Suppressor macrophage (primary cell): ENCODE results near the gene ERN1.

Experiments
- DNase-seq, 4 experiments: peaks; one replicate each; pipeline ENCODE4 v3.0.0-alpha.2; 2020 to 2022

ERN1 gene

GRCh38 chr17:64057701-64058263 is 72.2 kb downstream of the ERN1 start:
- no peak for DNase-seq

DNA sequence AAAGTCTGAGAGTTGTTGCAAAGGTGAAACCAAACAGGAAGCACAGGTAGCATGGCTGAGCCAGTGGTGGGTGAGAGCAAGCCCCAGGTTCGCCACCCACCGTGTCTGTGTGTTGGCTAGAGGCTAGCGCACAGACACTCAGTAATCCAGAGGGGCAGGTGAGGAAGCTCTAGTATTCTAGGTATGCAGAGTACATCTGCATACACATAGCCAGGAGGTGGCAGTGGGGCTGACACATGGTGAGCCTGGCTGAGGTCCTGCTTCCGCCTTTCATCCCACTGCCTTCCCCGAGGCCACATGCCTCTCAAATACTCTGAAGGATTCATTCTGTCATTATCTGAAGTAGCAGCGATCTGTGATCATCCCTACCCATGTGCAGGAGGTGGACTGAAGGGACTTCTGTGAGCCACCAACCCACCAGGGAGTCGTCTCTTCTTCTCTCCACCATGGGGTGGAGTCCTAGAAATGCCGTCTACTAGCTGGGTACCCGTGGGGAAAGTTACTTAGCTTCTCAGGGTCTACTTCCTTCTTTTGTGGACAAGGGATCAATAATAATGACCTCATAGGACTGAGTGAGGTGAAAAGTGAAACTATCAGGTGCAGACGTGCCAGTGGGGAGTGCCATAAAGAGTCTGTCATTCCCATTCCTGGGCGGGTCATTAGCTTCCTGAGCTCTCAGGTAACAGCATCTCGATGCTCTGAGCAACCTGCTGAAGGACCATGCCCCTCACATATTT is 73.5 kb downstream of the ERN1 start:
- no peak for DNase-seq

DNA sequence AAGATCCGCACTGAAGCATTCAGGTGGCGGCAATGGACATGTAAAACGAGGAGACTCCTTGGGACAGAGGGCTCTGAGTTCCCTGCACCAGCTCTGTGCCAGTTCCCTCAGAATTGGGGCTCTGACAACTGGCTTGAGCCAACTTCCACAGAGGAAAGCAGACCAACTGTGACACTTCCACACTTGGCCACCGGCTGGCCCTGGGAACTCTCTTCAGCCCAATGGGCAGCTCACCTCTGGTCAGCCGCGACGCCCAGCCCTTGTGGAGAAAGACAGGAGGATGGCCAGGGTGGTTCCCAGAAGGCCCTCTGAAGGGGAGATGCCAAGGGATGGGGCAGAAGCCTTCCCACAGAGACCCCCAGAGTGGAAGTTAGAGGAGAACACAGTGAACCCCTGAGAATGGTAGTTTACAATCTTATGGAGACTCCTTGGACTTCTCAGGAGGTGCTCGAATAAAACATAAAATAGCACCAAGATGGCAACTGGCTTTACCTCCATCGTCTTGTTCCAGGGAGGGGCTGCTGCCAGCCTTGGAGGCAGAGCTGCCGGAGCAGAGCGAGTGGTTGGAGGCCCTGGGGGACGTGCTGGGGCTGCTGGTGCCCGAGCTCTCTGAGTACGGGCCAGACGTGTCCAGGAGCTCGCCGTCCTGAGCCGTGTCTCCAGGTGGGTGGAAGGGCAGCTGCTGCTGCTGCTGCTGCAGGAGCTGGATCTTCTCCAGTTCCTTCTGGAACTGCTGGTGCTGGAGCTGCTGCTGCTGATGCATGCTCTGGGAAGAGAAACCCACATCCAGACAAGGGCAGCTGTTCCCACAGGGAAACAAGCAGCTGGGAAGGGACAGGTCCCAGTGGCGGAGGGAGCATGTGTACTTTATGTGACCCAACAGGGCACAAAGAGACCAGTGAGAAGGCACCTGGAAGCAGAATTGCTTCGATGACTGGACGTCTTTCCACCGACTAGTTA is 74.5 kb downstream of the ERN1 start:
- peak in 1 of 4 experiments; percentile 7 for DNase-seq

DNA sequence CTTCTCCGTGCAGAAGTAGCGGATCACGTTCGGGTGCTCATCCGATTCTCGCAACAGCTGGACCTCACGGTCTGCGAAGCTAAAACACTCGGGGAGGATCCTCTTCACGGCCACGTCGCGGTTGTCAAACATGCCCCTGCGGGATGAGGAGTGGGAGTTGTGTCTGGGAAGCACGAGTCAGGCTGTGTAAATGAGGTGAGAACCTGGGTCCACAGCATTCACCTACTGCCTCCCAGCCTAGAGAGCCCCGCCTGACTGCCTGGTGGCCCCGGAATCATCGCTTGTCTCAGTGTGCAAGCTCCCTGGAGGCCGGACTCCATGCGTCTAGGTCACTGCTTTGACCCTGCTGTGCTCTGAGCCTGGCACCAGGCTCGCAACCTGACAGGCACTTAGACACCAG is 75.6 kb downstream of the ERN1 start:
- no peak for DNase-seq

DNA sequence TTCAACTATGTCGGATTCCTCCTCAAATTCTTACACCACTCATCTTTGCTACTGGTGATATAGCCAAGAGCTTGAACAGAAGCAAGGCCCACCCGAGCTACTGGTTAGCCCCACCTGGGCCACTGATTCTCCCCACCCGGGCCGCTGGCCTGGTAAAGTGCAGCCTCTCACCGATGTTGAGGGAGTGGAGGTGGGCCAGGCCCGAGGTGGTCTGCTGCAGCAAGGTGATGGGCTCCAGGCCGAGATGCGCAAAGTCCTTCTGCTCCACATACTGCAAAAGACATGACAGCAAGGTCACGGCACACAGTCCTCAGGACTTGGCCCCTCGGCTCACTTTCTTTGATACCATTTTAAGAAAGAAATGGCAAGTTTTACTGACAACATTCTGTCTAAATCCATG is 76.8 kb downstream of the ERN1 start:
- no peak for DNase-seq

DNA sequence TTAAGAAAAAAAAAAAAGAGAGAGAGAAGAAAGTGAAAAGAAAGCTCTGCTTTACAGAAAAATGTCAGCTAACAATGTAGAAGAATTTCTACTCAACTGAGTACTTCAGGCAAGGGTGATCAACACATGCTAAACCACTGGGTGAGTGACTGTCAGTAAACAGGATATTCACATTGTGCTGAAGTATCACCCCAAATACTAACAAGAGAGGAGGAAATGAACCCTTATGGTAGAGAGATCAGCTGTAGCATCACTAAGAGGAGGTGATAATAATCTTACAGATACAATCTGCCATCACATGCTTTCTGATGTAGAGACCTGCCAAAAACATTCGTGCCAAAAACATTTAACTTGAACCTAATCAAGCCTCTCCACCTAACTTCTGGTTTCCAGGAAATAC is 78.8 kb downstream of the ERN1 start:
- no peak for DNase-seq

- DNase-seq, result no peak
Observed at GRCh38 chr17:64048805-64049204, 81.1 kb downstream of the ERN1 start.

DNA sequence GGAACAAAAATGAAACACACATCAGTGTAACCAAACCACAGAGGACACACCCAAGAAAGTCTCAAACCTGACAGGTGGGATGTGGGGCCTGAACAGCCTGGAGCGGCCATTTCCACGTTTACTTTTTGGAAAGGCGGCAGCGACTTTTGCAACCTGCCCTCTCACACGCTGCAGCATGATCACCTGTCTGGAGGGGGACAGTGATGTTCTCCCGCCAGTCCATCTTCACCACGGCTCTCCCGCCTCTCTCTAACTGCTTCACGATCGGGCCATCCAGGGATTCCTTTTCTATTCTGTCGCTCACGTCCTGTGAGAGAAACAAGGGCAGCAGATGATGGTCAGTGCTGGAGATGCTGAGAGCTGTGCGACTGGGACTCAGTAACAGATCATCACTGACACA is 84.8 kb downstream of the ERN1 start:
- no peak for DNase-seq

- no peak for DNase-seq
Observed at GRCh38 chr17:64042700-64043485, 87.1 kb downstream of the ERN1 start.

DNA sequence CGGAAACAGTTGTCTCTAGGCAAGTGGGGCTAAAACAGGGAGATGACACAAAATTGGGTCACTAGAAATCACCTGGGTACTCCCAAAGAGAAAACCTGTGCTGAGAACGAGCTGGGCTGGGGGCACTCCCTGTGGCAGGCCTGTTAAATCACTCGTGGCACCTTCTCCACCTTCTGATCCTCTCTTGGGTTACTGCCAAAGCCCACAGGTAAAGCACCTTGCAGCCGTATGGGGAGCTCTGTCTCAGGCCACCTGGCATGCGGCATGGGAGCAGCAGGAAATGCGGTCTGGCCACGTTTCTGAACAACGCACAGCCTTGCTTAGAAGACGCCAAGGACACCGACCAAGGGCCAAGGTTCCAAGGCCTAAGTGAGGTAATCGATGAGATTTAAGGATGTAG is 88.0 kb downstream of the ERN1 start:
- DNase-seq, result no peak

- DNase-seq, result no peak
Observed at GRCh38 chr17:64040206-64040605, 89.7 kb downstream of the ERN1 start.

DNA sequence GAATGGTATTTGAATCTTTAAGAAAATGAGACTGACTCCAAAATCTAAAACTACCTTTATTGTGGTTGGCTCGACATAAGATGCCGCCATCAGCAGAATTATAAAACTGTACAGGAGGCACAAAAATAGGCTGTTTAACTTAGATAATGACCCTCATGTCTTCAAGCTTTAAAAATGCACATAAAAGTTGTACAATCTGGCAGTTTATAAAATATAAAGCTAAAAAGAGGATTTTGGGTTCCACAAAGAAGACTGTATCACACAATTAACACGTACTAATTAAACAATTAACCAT is 90.9 kb downstream of the ERN1 start:
- no peak for DNase-seq

DNA sequence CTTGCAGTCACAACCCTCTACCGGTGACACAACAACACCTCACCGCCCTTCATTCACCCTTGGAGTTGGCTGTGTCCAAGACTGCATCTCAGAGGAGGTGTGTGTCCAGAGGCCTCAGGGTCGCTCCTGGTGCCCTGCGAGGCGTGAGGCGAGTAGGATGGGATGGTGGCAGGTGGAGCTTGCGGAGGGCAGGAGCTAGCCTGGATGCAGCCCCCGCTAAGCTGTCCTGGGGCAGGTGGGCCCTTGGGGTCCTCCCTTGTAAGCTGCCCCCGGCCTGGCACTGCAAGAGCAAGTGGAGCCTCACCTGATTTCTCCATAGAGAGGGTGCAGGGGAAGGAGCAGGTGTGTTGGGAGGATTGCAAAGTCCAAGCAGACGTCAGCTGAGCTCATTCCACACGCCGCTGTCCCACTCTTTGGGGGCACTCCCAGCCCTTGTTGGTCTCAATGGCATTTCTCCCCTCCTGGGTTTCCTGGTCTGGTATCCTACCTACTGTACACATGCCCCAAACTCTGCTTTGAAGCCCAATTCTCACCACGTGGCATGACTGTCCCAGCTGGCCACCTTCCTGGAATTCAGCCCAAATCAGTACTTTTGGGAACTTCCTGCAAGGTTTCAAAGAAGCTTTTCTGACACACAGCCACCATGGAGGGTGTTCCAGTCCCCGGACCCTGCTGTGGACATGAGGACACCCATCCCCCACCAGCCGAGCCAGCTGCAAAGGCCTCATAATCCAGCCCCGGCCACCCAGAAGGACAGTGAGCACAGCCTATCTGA is 91.4 kb downstream of the ERN1 start:
- DNase-seq, result no peak

GRCh38 chr17:64037802-64038201 is 92.1 kb downstream of the ERN1 start:
- DNase-seq, result no peak

- DNase-seq, result no peak
Observed at GRCh38 chr17:64037180-64037579, 92.8 kb downstream of the ERN1 start.

DNA sequence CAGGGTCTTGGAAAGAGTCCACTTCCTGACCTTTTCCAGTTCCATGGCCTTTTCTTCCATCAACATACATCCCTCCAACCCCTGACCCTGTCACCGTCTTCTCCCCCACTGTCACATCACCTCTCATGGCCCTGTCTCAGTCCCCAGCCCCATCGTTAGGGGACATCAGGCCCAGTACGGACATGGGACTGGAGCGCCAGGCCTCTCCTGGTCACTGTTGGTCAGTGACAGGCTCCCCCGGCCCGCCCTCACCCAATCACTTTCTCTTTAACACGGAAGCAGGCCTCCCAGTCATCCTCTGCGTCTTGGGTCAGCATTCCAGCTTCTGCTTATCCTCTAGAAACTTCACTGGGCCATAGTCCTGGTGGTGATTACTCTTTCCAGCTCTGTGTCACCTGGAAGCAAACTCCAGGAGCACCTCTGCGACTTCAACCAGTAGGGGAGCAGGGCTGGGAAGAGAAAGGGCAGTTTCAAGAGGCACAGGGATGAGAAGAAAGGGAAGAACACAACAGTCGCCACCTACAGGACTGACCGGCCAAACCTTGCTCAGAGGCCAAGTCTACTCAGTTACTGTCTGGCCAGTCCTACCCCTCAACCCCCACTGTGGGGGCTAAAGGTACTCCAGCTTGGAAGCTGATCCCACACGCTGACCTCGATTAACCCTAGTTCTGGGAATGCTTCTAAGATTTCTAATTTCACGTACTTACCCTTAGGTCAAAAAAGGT is 93.6 kb downstream of the ERN1 start:
- no peak for DNase-seq

- no peak for DNase-seq
Observed at GRCh38 chr17:64032081-64032480, 97.9 kb downstream of the ERN1 start.

GRCh38 chr17:64028874-64029464 is 101.0 kb downstream of the ERN1 start:
- peak; percentile 80 to 89 (median 85) for DNase-seq

- peak; percentile 84 to 90 (median 87) for DNase-seq
Observed at GRCh38 chr17:64025732-64026294, 104.1 kb downstream of the ERN1 start.
